ENCODE data around the gene PSEN2.
"Not testable (repeated sequence)": the region's sequence is repeated elsewhere in the genome, so short reads cannot be mapped to it uniquely, and the experiment has no call there.

Gene PSEN2

DNA sequence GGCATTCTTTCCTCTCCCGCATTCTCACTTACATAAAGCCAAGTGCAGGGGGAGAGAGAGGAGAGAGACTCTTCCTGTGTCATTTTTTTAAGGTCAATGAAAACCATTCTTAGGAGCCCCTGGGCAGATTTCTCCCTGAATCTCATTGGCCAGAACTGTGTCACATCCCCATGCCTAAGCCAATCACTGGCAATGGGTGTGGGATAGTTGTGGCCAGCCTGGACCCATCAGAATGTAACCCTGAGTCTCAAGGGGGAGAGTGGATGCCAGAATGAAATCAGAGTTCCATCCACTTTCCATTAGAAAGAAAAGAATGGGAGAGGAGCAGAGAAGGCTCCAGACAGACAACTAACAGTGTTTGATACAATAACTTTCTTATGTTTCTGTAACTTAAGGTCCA is 38.5 kb downstream of the PSEN2 start:
- in situ Hi-C loops (cut with MboI; ENCODE audit: low sequenced_read_pairs), result no loop called here

DNA sequence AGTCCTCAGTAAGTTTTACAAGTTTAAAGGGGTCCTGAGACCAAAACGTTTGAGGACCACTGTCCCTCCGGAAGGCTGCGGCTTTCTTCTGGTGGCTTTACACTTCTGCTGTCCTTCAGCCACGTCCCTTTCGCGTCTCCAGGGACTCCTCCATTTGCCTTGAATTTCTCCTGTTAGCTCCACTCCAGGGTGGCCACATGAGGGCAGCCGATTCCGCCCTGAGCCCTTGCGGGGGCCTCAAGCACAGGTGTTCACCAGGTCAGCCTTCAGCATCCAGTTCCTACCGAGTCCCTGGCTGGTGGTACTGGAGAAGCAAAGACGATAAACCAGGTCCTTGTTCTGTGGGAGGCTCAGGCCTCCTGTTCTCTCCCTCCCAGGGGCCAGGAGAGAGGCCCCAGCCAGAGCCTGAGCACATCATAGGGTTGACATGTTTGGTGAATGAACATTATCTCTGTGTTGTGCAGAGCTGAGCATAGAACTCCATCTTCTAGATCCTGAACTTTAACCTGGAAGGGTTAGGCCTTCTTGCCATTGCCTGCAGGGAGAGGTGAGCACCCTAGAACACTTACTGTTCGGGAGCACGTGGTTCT is 42.3 kb downstream of the PSEN2 start:
- in situ Hi-C loops (cut with MboI; ENCODE audit: low sequenced_read_pairs), result no loop called here

GRCh38 chr1:226915672-226915995 is 45.2 kb downstream of the PSEN2 start:
- in situ Hi-C loops (cut with MboI; ENCODE audit: low sequenced_read_pairs), result no loop called here

GRCh38 chr1:226916497-226916896 is 46.1 kb downstream of the PSEN2 start:
- in situ Hi-C loops (cut with MboI; ENCODE audit: low sequenced_read_pairs), result no loop called here

- in situ Hi-C loops (cut with MboI; ENCODE audit: low sequenced_read_pairs), result no loop called here
These were observed 49.2 kb downstream of the PSEN2 start for GRCh38 chr1:226919587-226919986.

GRCh38 chr1:226919995-226920394 is 49.6 kb downstream of the PSEN2 start:
- in situ Hi-C loops (cut with MboI; ENCODE audit: low sequenced_read_pairs), result no loop called here

- in situ Hi-C loops (cut with MboI; ENCODE audit: low sequenced_read_pairs), result no loop called here
These were observed 50.1 kb downstream of the PSEN2 start for GRCh38 chr1:226920446-226920894.

DNA sequence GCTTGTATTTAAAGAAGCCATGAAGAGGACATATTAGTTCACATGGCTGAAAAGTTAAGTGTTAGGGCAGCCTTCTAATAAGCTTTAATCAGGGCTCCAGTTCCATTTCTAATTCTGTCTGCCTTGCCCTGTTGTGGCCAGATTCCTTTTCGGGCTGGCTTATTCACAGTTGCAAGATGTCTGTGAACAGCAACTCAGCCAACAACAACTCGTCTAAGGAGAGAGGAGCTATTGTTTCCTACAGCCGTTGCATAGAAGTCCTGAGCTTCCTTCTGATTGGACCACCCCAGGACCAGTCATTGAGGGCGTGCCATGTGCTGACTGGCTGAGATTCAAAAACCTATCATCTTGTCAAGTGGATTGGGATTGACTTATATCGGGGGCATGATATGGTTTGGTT is 51.1 kb downstream of the PSEN2 start:
- in situ Hi-C loops (cut with MboI; ENCODE audit: low sequenced_read_pairs), result no loop called here

- in situ Hi-C loops (cut with MboI; ENCODE audit: low sequenced_read_pairs), result not testable (repeated sequence)
These were observed 59.1 kb downstream of the PSEN2 start for GRCh38 chr1:226929260-226930111.

- in situ Hi-C loops (cut with MboI; ENCODE audit: low sequenced_read_pairs), result no loop called here
These were observed 64.2 kb downstream of the PSEN2 start for GRCh38 chr1:226934483-226935237.

GRCh38 chr1:226937940-226938725 is 67.7 kb downstream of the PSEN2 start:
- in situ Hi-C loops (cut with MboI; ENCODE audit: low sequenced_read_pairs), result no loop called here

DNA sequence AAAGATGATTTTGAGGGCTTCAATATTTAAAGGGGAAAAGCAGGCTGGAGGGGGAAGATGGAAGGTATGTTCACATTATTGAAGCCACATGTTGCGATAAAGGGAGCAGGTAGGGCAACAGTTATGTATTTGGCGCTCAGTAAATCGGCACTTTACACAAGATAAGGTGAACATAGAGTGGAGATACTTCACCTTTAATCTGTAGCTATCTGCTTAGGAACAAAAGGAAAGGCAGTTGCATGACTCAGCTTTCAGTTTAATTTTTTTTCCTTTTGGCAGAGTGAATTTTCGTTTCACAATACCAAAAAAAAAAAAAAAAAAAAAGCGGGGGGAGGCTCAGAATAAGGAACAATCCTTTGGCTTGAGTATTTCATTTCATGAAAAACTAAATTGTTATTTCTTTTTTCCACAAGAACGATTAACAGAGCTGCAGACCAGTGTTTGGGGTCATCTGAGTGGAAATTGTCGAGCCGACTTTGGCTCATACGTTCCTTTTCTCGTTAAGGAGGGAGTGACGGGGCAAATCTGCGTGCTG is 68.6 kb downstream of the PSEN2 start:
- in situ Hi-C loops (cut with MboI; ENCODE audit: low sequenced_read_pairs), result no loop called here

- in situ Hi-C loops (cut with MboI; ENCODE audit: low sequenced_read_pairs), result no loop called here
These were observed 69.1 kb downstream of the PSEN2 start for GRCh38 chr1:226939438-226940028.

- in situ Hi-C loops (cut with MboI; ENCODE audit: low sequenced_read_pairs), result no loop called here
These were observed 69.8 kb downstream of the PSEN2 start, which contains the start of gene COQ8A for GRCh38 chr1:226940029-226940805. TSS of gene COQ8A (plus strand) at chr1:226940294. CDS start at chr1:226961386, 21,092 bp downstream.

DNA sequence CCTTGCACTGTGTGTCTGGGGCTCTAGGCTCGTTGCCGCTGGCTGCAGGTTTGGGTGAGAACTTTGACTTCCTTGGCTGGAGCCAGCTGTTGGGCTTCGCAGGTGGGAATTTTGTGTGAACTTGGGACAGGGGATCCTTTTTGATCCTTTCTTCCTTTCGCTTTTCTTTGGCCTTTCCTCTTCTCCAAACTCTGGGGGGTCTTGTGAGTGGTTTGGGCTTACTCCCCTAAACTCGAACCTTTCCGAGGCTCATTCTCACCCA is 70.3 kb downstream of the PSEN2 start:
- in situ Hi-C loops (cut with MboI; ENCODE audit: low sequenced_read_pairs), result no loop called here

GRCh38 chr1:226942392-226942791 is 72.0 kb downstream of the PSEN2 start:
- in situ Hi-C loops (cut with MboI; ENCODE audit: low sequenced_read_pairs), result no loop called here

GRCh38 chr1:226943156-226943555 is 72.7 kb downstream of the PSEN2 start:
- in situ Hi-C loops (cut with MboI; ENCODE audit: low sequenced_read_pairs), result no loop called here

DNA sequence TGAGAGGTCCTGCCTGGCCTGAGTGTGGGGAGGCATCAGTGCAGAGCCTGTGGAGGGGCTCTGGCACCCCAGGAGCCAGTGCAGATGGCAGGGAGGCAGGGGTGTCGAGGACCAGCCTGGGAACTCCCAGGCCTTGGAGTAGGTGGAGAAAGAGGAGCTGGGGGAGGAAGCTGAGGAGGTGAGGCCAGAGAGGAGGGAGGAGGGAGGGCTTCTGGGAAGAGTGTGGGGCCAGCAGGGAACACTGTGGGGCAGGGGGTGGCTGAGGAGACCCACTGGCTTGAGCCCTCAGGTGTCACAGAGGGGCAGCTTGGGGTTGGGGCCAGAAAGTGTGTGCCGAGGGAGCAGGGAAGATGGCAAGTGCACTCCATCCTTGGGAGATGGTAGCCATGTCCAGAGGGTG is 73.5 kb downstream of the PSEN2 start:
- in situ Hi-C loops (cut with MboI; ENCODE audit: low sequenced_read_pairs), result no loop called here

DNA sequence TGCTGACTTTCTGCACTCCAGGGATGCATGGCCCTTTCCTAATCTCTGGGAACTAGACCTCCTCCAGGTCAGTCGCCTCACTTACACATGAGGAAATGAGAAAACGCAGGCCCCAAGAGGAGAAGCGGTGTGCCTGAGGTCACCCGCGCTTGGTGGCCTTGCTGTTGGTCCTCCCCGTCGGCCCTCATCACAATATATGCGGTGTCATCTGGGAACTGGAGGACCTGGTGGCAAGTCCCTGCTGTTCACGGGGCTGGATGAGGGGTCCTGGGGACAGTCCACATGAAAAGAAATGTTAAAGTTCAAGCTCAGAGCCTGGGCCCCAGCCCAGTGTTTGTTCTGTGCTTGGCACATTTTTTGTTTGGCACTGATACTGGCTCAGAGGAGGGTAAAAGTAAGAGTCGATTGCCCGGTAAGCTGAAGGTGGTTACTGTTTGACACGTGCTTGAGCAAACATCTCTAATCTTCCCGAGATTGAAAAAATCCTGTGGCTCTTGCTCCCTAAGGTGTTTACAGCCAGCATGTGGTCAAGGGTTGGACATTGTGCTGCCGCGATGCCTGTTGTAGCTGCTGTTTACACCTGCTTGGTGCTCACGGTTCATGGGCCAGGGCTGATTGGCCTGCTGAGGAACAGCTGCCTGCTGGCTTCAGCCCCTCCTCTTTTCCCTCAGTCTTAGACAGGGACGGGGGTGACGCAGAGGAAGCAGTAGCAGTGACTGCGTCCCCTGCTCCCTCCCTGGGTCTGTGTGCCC is 74.9 kb downstream of the PSEN2 start:
- in situ Hi-C loops (cut with MboI; ENCODE audit: low sequenced_read_pairs), result no loop called here

Measured in HL-60/S4 treated with retinoic acid at 250 ng/mL for 4 days and 3 days (cell line).